HepG2 (cell line): ENCODE measurements around the gene HYOU1. TPM values are rescaled to one million over a fixed set of nuclear protein-coding genes. Genes with fewer than 3 reads are reported as not detected.

ENCODE experiments used
- CHD2 ChIP-seq: IDR thresholded peaks from 2 replicates; pipeline ENCODE4 v1.6.1; 2011; ENCODE audit warnings: low read depth, low read length, improper control_type of control experiment
- EHMT2 ChIP-seq: fragments of 200-600 bp; sonication (generic); IDR thresholded peaks from 2 replicates; pipeline ENCODE4 v1.7.0; 2017; ENCODE audit warnings: antibody characterized with exemption, low read depth, low read length, borderline replicate concordance
- FOXA3 ChIP-seq: IDR thresholded peaks from 2 replicates; pipeline ENCODE4 v1.6.1; 2016; ENCODE audit warnings: missing genetic modification reagents, missing compliant biosample characterization
- HNRNPLL ChIP-seq: fragments of 200-400 bp; formaldehyde crosslinking; IDR thresholded peaks from 2 replicates; pipeline ENCODE4 v1.6.1; 2017; ENCODE audit warnings: mild to moderate bottlenecking, low read depth, low read length; ENCODE audit not compliant: poor library complexity, severe bottlenecking
- HOXA9 ChIP-seq: sonication (generic); formaldehyde crosslinking; IDR thresholded peaks from 2 replicates; pipeline ENCODE4 v1.8.1; 2022; ENCODE audit warnings: missing genetic modification reagents, mild to moderate bottlenecking, moderate library complexity, borderline replicate concordance
- KLF9 ChIP-seq: IDR thresholded peaks from 2 replicates; pipeline ENCODE4 v1.6.1; 2016; ENCODE audit warnings: low read depth
- MAF1 ChIP-seq: sonication (generic); formaldehyde crosslinking; IDR thresholded peaks from 2 replicates; pipeline ENCODE4 v1.5.0; 2020; ENCODE audit warnings: missing genetic modification reagents, borderline replicate concordance
- PHF21A ChIP-seq: sonication (generic); formaldehyde crosslinking; IDR thresholded peaks from 2 replicates; pipeline ENCODE4 v1.5.0; 2020; ENCODE audit warnings: mild to moderate bottlenecking, missing genetic modification reagents
- SIN3B ChIP-seq: fragments of 150-350 bp; IDR thresholded peaks from 2 replicates; pipeline ENCODE4 v1.6.1; 2014; ENCODE audit warnings: low read length
- TP53 ChIP-seq: sonication (generic); formaldehyde crosslinking; conservative IDR thresholded peaks from 2 replicates; pipeline ENCODE4 v1.4.0; 2020; ENCODE audit warnings: missing genetic modification reagents
- ZBTB3 ChIP-seq: sonication (generic); formaldehyde crosslinking; IDR thresholded peaks from 2 replicates; pipeline ENCODE4 v1.4.0; 2020; ENCODE audit warnings: low read depth, mild to moderate bottlenecking, moderate library complexity, missing genetic modification reagents, borderline replicate concordance
- ZFP82 ChIP-seq: sonication (generic); formaldehyde crosslinking; IDR thresholded peaks from 2 replicates; pipeline ENCODE4 v1.5.1; 2020; ENCODE audit warnings: mild to moderate bottlenecking, missing genetic modification reagents, borderline replicate concordance
- ZNF136 ChIP-seq: sonication (generic); formaldehyde crosslinking; IDR thresholded peaks from 2 replicates; pipeline ENCODE4 v1.8.1; 2022; ENCODE audit warnings: low read depth, mild to moderate bottlenecking, moderate library complexity, missing genetic modification reagents
- ZZZ3 ChIP-seq: sonication (generic); formaldehyde crosslinking; IDR thresholded peaks from 2 replicates; pipeline ENCODE4 v1.4.0; 2020; ENCODE audit warnings: missing genetic modification reagents, mild to moderate bottlenecking, borderline replicate concordance
- polyA plus RNA-seq, 8 experiments: library from polyadenylated mRNA; depleted of rRNA in 3 of 8; stranded (reverse) in 7 of 8; unstranded in 1 of 8; fragments of >200 nt; fragmentation: Illumina TruSeq in 4 of 8; extraction: Trizol in 4 of 8; gene quantifications; 2 replicates each; pipeline versions ENCODE4 v1.2.1 to v1.2.3, GENCODE V29; 2011 to 2016; ENCODE audit warnings: low read depth in 4 of 8, missing spikeins in 1 of 8, mixed read lengths in 1 of 8; ENCODE audit not compliant: insufficient read depth in 1 of 8
- total RNA-seq, 5 experiments: library from RNA; depleted of rRNA; stranded (reverse); fragments of >200 nt; fragmentation: Illumina TruSeq; extraction: Trizol; gene quantifications; 2 replicates each; pipeline ENCODE4 v1.2.3, GENCODE V29; 2016; ENCODE audit warnings: low read depth in 1 of 5
- TF ChIP-seq, protein P1 (sequence below): sonication (generic); formaldehyde crosslinking; IDR thresholded peaks from 2 replicates; pipeline ENCODE4 v1.4.0; 2020; ENCODE audit warnings: missing genetic modification reagents
- TF ChIP-seq, protein P2 (sequence below): sonication (generic); formaldehyde crosslinking; IDR thresholded peaks from 2 replicates; pipeline ENCODE4 v1.8.1; 2023; ENCODE audit warnings: mild to moderate bottlenecking, moderate library complexity, missing genetic modification reagents
- TF ChIP-seq, protein P3 (sequence below): sonication (generic); formaldehyde crosslinking; conservative IDR thresholded peaks from 2 replicates; pipeline ENCODE4 v1.4.0; 2020; ENCODE audit warnings: missing genetic modification reagents
- TF ChIP-seq, protein P4 (sequence below): sonication (generic); formaldehyde crosslinking; IDR thresholded peaks from 2 replicates; pipeline ENCODE4 v1.4.0; 2020; ENCODE audit warnings: missing genetic modification reagents

The HYOU1 gene
- total and polyA plus RNA-seq, 2 of the 13 experiments (the other 11 are each of a cell fraction or from before 2014, with no cell fraction given), result 127 to 155 TPM

DNA sequence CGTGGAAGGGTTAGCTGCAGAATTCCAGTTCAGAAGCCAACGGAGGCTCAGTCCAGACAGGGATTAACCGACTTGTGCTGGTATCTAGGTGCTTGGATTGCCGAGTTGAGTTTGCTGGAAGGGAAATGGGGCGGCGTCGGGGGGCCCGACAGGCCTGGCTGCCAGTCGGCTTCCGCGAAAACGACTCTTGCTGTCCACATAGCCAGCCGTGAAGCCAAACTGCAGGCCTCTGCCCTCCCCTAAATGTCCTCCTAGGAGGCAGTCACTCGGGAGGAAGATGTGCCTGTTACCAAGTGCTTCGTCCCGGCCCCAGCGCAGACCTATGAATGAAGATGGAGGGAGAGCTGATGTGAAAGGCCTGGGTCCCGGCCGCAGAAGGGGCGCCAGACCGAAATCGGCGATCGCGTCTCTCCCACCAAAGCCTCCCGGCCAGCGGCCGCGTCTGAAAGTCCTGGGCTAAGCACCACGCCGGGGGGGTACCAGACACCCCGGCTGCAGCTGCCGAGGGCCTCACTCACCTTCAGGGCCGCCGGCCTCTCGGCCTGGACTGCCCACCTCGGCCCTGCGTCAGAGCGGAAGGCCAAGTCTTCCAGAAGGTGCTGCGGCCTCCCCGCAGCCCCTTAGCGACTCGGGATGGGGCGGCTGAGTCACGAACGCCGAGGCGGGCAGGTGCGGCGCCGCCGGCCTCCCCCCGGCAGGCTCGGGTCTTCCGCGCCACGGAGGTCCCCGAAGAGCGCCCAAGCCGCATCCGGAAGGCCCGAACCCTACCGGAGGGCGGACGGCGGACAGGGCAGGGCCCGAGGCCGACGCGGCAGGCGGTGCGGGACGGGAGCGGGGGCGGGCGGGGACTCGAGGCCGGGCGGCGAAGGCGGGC lies 37.2 kb upstream of the HYOU1 start (continued):
- TF ChIP-seq, protein P1, sequence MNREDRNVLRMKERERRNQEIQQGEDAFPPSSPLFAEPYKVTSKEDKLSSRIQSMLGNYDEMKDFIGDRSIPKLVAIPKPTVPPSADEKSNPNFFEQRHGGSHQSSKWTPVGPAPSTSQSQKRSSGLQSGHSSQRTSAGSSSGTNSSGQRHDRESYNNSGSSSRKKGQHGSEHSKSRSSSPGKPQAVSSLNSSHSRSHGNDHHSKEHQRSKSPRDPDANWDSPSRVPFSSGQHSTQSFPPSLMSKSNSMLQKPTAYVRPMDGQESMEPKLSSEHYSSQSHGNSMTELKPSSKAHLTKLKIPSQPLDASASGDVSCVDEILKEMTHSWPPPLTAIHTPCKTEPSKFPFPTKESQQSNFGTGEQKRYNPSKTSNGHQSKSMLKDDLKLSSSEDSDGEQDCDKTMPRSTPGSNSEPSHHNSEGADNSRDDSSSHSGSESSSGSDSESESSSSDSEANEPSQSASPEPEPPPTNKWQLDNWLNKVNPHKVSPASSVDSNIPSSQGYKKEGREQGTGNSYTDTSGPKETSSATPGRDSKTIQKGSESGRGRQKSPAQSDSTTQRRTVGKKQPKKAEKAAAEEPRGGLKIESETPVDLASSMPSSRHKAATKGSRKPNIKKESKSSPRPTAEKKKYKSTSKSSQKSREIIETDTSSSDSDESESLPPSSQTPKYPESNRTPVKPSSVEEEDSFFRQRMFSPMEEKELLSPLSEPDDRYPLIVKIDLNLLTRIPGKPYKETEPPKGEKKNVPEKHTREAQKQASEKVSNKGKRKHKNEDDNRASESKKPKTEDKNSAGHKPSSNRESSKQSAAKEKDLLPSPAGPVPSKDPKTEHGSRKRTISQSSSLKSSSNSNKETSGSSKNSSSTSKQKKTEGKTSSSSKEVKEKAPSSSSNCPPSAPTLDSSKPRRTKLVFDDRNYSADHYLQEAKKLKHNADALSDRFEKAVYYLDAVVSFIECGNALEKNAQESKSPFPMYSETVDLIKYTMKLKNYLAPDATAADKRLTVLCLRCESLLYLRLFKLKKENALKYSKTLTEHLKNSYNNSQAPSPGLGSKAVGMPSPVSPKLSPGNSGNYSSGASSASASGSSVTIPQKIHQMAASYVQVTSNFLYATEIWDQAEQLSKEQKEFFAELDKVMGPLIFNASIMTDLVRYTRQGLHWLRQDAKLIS, result no peak
- TF ChIP-seq ZBTB3 (no peak), PHF21A (no peak), SIN3B (no peak), ZZZ3 (CRISPR knock-in tag) (no peak), ZFP82 (CRISPR knock-in tag) (no peak), TP53 (CRISPR knock-in tag) (no peak), HOXA9 (no peak), MAF1 (CRISPR knock-in tag) (no peak), KLF9 (no peak), EHMT2 (no peak), FOXA3 (CRISPR knock-in tag) (no peak), ZNF136 (CRISPR knock-in tag) (no peak), HNRNPLL (no peak), CHD2 (no peak)
- TF ChIP-seq, protein P2, sequence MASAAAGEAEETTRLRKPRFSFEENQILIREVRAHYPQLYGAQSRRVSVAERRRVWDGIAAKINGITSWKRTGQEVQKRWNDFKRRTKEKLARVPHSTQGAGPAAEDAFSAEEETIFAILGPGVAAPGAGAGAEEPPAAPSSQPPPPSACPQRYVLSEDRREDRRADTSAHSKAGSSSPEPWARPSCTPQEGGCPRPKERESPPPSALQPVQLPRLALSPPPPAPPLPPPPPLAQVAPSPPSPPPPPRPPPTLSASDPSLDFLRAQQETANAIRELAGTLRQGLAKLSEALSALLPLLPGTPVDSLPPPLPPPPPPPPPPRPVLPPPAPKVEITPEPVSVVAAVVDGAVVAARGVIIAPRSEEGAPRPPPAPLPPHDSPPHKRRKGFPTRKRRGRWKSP (CRISPR knock-in tag), result no peak
- TF ChIP-seq, protein P3, sequence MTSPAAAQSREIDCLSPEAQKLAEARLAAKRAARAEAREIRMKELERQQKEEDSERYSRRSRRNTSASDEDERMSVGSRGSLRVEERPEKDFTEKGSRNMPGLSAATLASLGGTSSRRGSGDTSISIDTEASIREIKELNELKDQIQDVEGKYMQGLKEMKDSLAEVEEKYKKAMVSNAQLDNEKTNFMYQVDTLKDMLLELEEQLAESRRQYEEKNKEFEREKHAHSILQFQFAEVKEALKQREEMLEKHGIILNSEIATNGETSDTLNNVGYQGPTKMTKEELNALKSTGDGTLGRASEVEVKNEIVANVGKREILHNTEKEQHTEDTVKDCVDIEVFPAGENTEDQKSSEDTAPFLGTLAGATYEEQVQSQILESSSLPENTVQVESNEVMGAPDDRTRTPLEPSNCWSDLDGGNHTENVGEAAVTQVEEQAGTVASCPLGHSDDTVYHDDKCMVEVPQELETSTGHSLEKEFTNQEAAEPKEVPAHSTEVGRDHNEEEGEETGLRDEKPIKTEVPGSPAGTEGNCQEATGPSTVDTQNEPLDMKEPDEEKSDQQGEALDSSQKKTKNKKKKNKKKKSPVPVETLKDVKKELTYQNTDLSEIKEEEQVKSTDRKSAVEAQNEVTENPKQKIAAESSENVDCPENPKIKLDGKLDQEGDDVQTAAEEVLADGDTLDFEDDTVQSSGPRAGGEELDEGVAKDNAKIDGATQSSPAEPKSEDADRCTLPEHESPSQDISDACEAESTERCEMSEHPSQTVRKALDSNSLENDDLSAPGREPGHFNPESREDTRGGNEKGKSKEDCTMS (CRISPR knock-in tag), result no peak
- TF ChIP-seq, protein P4, sequence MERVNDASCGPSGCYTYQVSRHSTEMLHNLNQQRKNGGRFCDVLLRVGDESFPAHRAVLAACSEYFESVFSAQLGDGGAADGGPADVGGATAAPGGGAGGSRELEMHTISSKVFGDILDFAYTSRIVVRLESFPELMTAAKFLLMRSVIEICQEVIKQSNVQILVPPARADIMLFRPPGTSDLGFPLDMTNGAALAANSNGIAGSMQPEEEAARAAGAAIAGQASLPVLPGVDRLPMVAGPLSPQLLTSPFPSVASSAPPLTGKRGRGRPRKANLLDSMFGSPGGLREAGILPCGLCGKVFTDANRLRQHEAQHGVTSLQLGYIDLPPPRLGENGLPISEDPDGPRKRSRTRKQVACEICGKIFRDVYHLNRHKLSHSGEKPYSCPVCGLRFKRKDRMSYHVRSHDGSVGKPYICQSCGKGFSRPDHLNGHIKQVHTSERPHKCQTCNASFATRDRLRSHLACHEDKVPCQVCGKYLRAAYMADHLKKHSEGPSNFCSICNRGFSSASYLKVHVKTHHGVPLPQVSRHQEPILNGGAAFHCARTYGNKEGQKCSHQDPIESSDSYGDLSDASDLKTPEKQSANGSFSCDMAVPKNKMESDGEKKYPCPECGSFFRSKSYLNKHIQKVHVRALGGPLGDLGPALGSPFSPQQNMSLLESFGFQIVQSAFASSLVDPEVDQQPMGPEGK (CRISPR knock-in tag), result no peak
